Measurements from ENCODE around the gene CRTC1.

- no peak for TF ChIP-seq CTCF (IDR thresholded peaks at IDR 0.05; ENCODE audit: borderline replicate concordance, extremely low read depth, low read length, poor library complexity, severe bottlenecking)
- TF ChIP-seq EZH2 (IDR thresholded peaks at IDR 0.05; ENCODE audit: borderline replicate concordance, low read depth, low read length, severe bottlenecking), result no peak
Measured at GRCh38 chr19:18736415-18737336, 53.2 kb downstream of the CRTC1 start.
